ENCODE data around the gene LAMA4.

The LAMA4 gene, protein sequence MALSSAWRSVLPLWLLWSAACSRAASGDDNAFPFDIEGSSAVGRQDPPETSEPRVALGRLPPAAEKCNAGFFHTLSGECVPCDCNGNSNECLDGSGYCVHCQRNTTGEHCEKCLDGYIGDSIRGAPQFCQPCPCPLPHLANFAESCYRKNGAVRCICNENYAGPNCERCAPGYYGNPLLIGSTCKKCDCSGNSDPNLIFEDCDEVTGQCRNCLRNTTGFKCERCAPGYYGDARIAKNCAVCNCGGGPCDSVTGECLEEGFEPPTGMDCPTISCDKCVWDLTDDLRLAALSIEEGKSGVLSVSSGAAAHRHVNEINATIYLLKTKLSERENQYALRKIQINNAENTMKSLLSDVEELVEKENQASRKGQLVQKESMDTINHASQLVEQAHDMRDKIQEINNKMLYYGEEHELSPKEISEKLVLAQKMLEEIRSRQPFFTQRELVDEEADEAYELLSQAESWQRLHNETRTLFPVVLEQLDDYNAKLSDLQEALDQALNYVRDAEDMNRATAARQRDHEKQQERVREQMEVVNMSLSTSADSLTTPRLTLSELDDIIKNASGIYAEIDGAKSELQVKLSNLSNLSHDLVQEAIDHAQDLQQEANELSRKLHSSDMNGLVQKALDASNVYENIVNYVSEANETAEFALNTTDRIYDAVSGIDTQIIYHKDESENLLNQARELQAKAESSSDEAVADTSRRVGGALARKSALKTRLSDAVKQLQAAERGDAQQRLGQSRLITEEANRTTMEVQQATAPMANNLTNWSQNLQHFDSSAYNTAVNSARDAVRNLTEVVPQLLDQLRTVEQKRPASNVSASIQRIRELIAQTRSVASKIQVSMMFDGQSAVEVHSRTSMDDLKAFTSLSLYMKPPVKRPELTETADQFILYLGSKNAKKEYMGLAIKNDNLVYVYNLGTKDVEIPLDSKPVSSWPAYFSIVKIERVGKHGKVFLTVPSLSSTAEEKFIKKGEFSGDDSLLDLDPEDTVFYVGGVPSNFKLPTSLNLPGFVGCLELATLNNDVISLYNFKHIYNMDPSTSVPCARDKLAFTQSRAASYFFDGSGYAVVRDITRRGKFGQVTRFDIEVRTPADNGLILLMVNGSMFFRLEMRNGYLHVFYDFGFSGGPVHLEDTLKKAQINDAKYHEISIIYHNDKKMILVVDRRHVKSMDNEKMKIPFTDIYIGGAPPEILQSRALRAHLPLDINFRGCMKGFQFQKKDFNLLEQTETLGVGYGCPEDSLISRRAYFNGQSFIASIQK (N-terminal part only)

DNA sequence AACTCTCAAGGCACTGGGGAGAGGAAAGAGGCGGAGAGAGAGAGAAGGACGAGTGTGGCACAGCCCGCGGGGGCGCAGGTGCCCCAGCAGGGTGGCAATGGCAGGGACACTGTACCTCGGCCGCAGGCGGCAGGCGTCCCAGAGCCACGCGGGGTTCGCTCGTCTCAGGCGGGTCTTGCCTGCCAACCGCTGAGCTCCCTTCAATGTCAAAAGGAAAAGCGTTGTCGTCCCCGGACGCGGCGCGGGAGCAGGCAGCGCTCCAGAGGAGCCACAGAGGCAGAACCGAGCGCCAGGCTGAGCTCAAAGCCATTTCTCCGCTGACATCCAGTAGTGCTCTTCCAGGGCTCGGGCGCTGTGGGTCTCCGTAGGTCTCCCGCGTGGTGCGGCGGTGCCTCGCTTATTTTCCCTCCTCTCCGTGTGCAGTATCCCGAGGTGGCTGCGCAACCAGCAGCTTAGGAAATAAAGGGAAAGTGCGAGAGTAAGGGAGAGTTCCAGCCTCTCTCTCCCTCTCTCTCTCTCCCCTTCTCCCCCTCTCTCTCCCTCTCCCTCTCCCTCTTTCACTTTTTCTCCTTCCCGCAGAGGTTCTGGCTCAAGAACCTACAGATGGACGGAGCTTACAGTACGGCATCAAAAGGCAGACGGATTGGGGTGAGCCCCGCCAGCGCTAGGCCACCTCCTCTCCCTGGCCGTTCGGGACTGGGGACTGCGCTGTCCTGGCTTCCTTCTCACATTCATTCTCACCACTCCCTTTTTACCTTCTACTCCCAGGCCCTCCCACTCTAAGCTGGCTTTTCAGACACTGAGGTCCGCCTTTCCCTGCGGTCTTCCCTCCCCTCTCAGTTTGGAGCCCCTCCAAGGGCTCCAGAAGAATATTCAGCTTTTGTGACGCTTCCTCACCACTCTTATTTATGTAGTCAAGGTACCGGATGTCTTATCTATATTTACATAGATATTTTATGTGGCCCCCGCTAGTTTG, at the start of gene LAMA4:
LAMA4 (minus strand) TSS at position 727 of the 976 bp plus-strand sequence; CDS start at position 310, 417 bp downstream.
- DNase-seq: no peak

DNA sequence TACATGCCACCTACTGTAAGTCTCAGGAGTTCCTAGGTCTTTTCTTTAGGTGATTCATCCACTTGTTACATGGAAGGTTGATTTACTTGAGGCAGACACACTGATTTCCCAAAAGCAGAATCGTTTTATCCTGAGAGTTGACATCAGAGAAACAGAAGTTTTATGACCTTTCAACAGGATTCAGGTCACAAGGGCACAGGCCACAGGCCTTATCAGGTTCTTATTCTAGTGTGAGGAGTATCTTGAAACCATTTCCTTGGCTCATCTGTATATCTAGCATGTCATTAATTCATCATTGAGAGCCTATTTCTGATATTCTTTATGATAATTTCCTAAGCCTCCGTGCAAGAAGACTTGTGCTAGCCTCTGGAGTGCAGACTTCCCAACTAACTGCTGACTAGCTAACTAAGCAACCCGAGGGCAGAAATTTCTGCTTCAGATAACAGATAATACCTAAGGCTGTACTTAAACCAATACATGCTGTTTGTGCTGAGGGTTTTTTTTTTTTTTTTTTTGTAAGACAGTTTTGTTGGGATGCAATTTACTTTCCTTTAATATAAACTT, 47.9 kb upstream of the LAMA4 start:
- no peak for DNase-seq

DNA sequence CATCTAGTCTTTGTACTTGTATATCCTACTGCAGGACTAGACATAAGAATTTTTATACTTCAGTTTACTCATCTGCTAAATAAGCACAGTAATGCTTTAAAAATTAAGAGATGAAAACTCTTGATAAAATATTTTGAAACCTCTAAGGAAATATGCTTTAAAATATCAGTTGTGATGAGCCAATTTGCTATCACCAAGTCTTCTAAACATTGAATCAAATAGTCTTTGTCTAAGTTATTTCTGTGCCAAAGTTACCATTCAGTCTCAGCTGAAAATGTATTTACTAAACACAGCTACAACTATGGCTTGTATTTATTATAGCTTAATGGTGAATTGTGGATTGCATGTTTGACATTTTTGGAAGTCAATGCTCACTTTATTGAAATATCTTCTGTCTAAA, 46.5 kb upstream of the LAMA4 start:
- DNase-seq: no peak

DNA sequence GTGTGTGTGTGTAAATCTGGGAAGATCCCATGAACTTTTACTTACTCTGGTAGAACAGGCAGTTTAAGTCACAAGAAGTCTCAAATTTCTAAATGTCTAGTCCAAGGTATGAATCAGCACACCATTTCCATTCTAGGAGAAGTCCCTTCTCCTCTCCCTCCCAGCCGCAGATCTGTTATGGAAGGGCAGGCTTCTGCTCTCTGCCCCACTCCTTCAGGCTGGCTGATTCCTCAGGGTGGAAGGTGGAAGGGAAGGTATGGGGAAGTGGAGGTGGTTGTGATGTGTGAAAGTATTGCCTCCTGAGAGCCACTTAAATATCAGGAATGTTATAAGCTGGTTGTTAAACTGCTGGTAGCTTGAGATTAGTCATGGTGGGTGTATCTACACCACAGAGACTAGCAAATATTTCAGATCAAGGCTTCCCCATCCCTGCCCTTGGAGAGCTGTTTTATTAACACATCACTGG, 44.5 kb upstream of the LAMA4 start:
- DNase-seq: no peak

DNA sequence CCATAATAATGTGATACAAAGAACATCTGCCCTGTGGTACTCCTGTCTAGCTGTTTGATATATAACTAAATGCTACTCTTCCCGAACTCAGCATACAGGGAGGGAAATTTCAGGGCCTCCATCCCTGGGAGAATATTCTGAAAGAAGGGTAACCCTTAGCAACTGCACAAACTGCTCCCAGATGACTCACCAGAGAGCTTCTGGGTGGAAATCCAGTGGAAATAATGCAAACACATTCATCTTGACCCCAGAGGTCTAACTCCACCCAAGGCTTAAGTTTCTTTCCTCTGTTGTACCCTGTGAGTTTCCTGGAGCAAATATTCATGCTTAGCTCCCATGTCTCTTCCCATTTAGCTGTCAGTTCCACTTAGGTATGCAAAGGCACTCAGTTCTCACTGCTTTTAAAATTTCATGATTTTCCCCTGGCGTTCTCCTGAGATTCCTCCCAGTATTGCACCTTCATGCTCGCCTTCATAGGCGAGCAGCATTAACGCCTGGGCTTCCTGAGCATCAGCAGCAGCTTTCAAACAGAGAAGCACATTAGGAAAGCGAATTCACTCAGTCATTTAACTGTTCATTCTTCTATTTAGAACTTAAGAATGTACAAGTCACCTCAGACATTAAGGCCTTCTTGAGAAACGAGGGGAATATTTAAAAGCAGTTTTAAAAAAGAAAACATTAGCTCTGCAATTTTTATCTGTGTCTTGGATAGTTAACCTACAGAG, 43.8 kb upstream of the LAMA4 start:
- DNase-seq: no peak

DNA sequence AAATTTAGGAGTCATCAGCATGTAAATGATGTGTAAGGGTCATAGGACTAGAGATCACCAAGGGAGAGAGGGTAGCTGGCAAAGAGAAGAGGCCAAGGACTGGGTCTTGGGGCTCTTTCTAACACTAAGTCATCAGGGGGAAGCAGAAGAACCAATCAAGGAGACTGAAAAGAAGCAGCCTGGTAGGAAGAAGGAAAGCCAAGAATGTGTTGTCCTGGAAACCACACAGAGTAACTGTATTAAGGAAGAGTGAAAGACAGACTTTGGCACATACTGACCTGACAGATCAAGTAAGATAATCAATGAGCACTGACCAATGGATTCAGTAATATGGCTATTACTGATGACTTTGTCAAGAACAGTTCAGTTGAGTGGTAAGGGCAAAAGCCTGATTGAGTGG, 42.3 kb upstream of the LAMA4 start:
- DNase-seq: no peak

DNA sequence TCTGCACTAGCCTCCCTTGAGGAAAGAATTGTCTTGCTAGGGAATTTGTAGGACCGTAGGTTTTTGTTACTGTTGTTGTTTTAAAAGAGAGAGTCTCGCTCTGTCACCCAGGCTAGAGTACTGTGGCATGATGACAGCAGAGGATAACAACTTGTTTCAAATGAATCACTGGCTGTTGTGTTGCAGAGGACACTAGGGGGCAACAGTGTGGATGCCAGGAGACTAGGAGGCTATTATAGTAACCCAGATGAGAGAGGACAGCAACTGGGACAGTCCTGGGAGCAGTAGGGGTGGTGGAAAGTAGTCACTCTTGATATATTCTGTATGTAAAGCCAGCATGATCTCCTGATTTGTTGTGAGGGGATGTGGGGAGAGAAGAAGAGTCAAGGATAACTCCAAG, 41.8 kb upstream of the LAMA4 start:
- DNase-seq: no peak

DNA sequence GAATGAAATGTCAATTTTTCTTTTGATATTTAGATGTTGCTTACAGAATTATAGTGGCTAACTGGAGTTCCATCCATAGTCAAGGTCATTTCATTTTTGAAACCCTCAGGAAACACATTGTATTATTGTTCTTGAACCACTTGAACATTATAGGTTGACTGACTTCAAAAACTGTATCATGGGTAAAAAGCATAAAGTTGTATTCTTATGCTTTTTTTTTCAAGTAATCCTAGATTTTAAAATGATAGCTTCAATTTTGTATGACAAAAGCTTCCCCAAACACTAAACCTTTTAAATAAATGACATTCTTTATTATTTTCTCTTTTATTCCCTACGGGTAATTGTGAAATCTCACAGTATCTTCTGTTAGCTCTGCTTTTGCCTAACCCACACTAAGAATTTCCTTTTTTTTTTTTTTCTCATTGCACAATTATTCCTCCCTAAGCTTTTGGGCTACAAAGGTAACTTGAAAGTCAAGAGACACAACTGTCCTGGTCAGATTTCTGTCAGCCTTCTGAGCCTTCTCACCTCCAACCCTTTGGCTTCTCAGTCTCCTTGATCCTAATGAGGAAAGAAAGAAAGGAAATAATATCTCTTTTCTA, 36.9 kb upstream of the LAMA4 start:
- no peak for DNase-seq

DNA sequence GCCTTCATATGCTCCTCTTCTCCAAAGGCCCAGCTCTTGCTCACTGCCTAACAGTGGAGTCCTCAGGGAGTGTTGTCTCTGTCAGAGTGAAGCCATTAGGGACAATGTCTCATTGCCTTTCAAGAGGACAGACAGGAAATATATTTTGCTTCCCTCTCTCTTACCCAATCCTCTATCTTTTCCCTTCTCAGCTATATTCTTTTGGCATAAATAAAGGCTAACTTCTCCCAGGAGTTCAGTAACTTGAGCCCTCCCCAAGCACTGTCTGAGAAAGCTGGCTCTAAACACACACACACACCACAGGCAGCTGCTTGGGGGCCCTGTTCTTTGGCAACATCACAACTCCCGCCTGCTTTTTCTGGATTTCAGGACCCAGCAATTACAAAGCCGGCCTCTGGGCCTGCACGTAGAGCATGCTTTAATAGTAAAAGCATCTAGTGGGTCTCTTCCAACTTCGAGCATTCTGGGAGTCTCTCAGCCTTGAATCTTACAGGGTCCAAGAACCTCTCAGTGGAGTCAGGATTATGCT, 34.7 kb upstream of the LAMA4 start:
- DNase-seq: no peak

DNA sequence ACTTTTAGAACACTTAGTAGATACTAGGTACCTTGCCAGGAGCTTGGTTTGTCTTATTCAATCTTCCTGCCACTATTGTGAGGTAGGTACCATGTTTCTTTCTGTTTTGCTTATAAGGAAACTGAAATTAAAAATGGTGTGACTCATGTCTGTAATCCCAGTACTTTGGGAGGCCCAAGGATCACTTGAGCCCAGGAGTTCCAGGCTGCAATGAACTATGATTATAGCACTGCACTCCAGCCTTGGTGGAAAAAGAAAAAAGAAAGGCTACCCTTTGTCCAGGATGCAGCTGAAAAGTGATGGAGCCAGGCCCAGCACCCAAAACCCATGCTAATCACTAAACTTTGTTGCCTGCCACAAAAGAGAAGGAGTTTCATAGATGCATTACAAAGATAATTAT, 34.1 kb upstream of the LAMA4 start:
- no peak for DNase-seq

DNA sequence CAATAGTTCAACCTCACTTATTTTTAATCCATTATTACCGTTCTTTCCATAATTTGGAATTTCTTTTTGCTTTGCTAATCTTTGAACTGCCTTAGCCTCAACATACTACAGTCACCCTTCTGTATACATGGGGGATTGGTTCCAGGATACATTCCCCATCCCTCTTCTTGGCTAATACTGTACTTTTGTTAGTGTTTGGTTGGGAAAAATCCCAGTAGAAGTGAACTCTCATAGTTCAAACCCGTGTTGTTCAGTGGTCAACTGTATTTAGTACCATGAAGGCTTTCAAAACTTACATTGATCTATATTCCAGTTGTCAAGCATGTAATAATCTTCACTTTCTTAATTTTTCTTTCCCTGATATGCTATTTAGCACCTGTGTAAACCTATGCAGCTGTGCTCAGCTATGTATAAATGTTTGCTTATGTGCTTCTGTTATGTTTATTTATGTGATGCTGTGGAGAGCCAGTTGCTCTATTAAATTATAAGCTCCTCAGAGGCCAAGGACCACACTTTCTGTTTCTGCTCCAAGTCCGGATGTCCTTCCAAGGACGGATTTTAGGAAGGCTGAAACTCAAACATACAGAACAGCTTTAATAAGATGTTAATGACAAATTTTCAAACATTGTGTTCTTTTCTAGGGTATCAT, 33.3 kb upstream of the LAMA4 start:
- no peak for DNase-seq

DNA sequence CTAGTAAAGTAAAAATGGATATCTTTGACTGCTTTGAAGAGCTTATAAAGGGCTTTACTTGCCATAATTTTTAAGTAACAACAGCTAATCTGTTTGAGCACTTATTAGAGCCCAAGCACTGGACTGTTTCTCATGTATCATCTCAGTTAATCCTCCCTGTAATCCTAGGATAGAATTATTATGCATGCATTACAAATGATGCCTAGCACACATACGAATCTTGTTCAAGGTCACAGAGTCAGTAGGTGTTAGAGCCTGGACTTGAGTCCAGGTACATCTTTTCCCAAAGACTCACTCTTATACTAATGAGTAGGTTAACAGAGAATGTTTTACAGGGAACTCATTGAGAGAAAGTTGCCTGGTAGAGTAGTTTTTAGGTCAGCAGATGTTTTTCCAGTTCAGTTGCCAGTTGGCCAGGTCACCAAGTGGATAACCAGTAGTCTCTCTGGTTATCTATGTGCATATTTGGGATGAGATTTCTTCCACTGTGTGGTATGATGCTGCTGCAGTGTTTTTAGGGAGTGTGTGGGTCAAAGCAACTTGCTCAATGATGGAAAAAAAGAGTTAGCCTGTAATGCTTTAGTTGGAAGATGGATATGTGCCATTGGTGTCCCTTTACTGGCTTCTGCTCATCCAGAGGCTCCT, 32.3 kb upstream of the LAMA4 start:
- DNase-seq: no peak

DNA sequence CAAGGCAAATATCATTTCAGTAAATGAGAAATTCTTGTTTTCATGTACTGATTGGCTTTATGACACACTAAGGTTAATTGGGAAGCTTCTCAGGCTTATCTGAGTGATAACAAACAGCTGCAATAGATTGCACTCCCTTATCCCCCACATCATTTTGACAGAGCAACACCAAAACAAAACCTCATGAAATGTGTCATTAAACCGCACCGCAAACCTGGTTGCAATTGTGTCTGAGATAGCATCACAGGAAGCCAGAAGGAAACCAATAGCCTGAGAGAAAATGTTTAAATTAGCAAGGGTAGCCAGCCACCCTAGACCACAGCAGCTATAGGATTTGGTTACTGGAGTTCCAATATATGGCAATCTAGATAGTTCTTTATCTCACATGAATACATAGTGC, 31.6 kb upstream of the LAMA4 start:
- no peak for DNase-seq

DNA sequence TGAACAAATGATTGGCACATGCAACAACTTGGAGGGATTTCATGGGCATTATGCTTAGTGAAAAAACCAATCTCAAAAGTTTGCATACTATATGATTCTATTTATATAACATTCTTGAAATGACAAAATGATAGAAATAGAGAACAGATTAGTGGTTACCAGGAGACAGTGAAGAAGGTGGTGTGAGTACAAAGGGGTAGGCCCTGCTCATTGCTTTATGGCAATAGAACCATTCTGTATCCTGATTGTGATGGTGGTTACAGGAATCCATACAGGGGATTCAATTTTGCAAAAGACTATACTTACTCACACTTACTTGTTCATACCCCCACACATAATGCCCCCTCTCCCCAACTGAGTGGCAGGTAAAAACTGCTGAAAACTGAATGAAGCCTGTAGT, 30.2 kb upstream of the LAMA4 start:
- no peak for DNase-seq

DNA sequence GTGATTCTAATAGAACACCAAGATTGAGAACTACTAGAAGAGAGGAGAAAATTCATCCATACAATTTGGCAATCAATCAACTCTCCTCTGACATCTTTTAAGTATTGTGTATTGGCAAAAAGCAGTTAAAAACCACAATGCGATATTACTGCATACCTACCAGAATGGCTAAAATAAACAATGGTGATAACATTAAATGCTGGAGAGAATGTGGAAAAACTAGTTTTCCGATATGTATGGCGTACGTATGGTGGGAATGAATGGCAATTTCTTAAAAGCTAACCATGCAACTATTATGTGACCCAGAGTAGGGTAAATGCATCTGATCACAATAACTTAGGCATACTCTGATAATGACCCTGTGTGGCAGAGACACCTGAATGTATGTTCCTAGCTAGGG, 29.3 kb upstream of the LAMA4 start:
- no peak for DNase-seq

DNA sequence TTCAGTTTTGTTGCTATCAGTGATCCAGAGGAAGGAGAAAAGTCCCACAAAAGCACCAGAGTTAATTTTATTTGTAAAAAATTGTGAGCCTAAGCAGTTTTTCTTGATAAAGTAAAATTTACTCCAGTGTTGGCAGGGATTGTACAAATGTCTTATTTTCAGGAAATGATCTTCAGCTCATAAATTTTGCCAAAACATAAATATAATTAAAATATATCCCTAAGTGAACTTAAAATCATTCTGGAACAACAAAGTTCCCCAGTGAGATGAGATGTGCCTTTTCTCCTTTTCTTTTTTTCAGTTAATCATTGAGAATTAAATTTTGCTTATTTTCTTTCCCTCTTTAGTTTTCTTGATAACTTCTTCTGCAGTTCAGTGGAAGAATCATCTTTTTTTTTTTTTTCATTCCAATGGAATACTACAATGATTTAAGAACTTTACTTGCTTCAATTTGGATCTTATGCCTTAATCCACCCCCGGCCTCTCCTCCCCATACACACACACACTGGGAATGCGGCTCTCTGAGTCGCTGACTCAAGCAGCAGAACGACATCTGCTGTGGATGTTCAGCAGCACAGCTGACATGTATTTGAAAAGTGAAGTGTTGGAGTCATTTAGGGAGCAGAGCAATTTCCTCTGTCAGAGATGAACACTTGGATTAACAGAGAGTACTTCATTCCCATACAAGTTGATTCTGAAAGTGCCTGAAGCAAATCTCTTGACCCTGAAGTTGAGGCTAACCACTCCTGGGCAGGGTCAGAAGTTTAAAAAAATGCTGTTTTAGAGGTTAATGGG, 27.7 kb upstream of the LAMA4 start:
- DNase-seq: no peak

DNA sequence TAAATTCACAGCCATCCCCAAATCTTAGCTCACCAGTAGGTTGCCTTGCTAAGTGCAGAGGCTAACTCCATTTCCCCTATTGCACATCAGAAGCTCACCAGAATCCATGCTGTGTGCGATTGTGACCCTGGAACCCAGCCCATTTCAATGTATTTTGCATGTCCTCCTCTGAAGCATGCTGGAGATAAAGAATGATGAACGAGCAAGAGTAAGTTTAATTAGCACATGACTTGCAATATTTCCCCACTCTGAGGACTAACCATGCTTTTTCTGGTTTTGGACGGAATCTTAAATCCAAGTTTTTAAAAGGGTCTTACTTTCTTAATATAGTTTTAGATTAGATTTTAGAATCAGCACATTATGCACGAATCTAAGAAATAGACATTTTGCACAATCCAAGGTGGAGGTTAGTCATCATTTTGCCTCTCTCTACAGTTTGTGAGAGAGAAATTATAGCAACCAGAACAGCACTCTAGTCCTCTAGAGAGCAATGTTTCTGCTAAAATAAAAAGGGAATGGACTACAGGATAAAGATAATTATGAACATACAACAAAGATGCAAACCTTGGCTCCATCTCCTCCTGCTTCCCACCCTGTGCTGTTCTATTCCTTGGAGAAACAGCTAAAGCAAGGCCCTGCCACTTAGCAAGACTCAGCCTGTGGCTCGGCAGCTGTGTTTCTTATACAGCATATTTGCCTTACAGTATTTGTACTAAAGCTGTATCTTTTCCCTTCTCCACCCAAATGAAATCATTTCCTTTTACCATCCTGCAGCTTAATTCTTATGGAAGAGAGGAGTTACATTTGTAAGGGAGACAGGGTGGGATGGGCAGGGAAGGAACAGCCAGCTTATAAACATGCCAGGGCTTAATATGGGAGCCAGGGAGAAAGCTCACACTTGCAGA, 24.9 kb upstream of the LAMA4 start:
- no peak for DNase-seq
